ENCODE results near the gene CDKAL1.

The CDKAL1 gene

DNA sequence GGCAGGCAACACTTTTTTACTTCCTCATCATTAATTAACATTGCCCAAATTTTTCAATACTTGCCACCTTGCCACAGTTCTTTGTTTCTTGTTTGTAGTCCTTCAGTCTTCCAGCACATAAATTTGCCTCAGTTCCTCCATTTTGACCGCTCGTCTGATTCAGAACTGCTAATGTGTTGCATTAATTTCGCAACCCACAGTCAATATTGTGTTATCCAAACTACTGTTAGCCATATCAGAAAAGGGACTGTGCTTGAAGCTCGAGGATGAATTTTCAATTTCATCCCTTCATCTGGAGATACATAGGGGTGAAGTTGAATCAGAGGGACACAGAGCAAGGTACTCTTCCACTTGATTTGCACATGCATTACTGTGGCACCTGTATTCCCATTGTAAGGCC lies 421.5 kb downstream of the CDKAL1 start:
- H3K4me3 ChIP-seq (ENCODE audit: low read depth in 1 of 2, low read length in 2 of 2), result no peak overlapping the region
- H3K9me3 ChIP-seq (ENCODE audit: insufficient read depth, low read length, severe bottlenecking), result no peaks in the 10 kb centered on the region
- H2AFZ ChIP-seq (ENCODE audit: low read depth, low read length), result no peak overlapping the region
- H3K79me2 ChIP-seq (ENCODE audit: insufficient read depth, low read length), result no peaks in the 10 kb centered on the region
- H3K4me1 ChIP-seq (ENCODE audit: insufficient read depth, low read length), result no peaks in the 10 kb centered on the region
- no peak overlapping the region for H3K27ac ChIP-seq (ENCODE audit: low read length)
- peaks cover 25% of the 10 kb centered on the region; the same call in 1 of the 2 replicates for H3K36me3 ChIP-seq (ENCODE audit: insufficient read depth, low read length)
- no peaks in the 10 kb centered on the region for H4K20me1 ChIP-seq (ENCODE audit: insufficient read depth, low read length)
- DNase-seq, result no peak
- no peak overlapping the region for H3K9ac ChIP-seq (ENCODE audit: low read depth, low read length)
- TF ChIP-seq, protein P1, sequence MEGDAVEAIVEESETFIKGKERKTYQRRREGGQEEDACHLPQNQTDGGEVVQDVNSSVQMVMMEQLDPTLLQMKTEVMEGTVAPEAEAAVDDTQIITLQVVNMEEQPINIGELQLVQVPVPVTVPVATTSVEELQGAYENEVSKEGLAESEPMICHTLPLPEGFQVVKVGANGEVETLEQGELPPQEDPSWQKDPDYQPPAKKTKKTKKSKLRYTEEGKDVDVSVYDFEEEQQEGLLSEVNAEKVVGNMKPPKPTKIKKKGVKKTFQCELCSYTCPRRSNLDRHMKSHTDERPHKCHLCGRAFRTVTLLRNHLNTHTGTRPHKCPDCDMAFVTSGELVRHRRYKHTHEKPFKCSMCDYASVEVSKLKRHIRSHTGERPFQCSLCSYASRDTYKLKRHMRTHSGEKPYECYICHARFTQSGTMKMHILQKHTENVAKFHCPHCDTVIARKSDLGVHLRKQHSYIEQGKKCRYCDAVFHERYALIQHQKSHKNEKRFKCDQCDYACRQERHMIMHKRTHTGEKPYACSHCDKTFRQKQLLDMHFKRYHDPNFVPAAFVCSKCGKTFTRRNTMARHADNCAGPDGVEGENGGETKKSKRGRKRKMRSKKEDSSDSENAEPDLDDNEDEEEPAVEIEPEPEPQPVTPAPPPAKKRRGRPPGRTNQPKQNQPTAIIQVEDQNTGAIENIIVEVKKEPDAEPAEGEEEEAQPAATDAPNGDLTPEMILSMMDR (IDR thresholded peaks at IDR 0.05; ENCODE audit: borderline replicate concordance, extremely low read depth, low read length, poor library complexity, severe bottlenecking), result no peak
- TF ChIP-seq EZH2 (IDR thresholded peaks at IDR 0.05; ENCODE audit: borderline replicate concordance, low read depth, low read length, severe bottlenecking), result no peak
- ATAC-seq (ENCODE audit: insufficient read depth, low read depth), result no peak
- no peaks in the 10 kb centered on the region for H3K27me3 ChIP-seq (ENCODE audit: insufficient read depth, low read length, poor library complexity)
- H3K4me2 ChIP-seq (ENCODE audit: insufficient read depth, low read length), result no peak overlapping the region

DNA sequence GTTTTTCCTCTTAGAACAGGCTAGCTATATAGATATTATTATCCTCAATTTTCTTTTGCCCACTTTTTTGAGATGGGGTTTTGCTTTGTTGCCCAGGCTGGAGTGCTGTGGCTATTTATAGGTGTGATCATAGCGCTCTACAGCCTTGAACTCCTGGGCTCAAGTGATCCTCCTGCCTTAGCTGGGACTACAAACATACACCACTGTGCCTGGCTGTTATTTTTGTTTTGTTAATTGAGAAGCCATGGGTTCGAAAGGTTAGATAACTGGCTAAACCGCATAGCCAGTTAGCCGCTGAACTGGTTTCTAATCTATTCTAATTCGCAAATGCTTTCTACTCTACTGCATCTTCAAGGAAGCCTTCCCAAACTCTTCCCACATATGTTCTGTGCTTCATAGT lies 425.8 kb downstream of the CDKAL1 start:
- no peak for ATAC-seq (ENCODE audit: insufficient read depth, low read depth)
- Histone ChIP-seq H3K9ac (ENCODE audit: low read depth, low read length) (no peak overlapping the region), H2AFZ (ENCODE audit: low read depth, low read length) (no peak overlapping the region), H3K9me3 (ENCODE audit: insufficient read depth, low read length, severe bottlenecking) (no peaks in the 10 kb centered on the region), H3K36me3 (ENCODE audit: insufficient read depth, low read length) (peaks cover 25% of the 10 kb centered on the region; the same call in 1 of the 2 replicates), H3K4me1 (ENCODE audit: insufficient read depth, low read length) (no peaks in the 10 kb centered on the region), H3K4me2 (ENCODE audit: insufficient read depth, low read length) (no peak overlapping the region), H3K4me3 (ENCODE audit: low read depth in 1 of 2, low read length in 2 of 2) (no peak overlapping the region), H3K27ac (ENCODE audit: low read length) (no peak overlapping the region), H4K20me1 (ENCODE audit: insufficient read depth, low read length) (no peaks in the 10 kb centered on the region), H3K27me3 (ENCODE audit: insufficient read depth, low read length, poor library complexity) (no peaks in the 10 kb centered on the region), H3K79me2 (ENCODE audit: insufficient read depth, low read length) (no peaks in the 10 kb centered on the region)
- no peak for DNase-seq
- TF ChIP-seq, protein P1 (IDR thresholded peaks at IDR 0.05; ENCODE audit: borderline replicate concordance, extremely low read depth, low read length, poor library complexity, severe bottlenecking), result no peak
- TF ChIP-seq EZH2 (IDR thresholded peaks at IDR 0.05; ENCODE audit: borderline replicate concordance, low read depth, low read length, severe bottlenecking), result no peak

DNA sequence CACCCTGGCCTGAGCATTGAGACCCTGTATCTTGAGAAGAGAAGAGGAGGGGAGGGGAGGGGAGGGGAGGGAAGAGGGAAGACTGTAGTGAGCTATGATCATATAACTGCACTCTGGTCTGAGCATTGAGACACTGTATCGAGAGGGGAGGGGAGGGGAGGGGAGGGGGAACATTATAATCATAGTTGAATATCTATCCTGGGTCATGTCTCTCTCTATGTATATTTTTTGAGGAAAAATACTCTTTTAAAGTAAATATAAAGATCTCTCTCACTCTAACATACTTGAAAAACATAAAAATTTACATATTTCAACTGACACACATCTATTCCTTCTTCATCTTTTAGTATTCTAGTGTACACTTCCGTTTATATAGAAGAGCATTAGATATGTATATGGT lies 431.0 kb downstream of the CDKAL1 start:
- ATAC-seq (ENCODE audit: insufficient read depth, low read depth) (no peak), DNase-seq (no peak)
- Histone ChIP-seq H2AFZ (ENCODE audit: low read depth, low read length) (no peak overlapping the region), H3K9me3 (ENCODE audit: insufficient read depth, low read length, severe bottlenecking) (peaks cover 3% of the 10 kb centered on the region), H3K4me2 (ENCODE audit: insufficient read depth, low read length) (no peak overlapping the region), H3K27ac (ENCODE audit: low read length) (no peak overlapping the region), H3K27me3 (ENCODE audit: insufficient read depth, low read length, poor library complexity) (no peaks in the 10 kb centered on the region), H3K9ac (ENCODE audit: low read depth, low read length) (no peak overlapping the region), H3K36me3 (ENCODE audit: insufficient read depth, low read length) (peaks cover 4% of the 10 kb centered on the region; the same call in 1 of the 2 replicates), H3K4me3 (ENCODE audit: low read depth in 1 of 2, low read length in 2 of 2) (no peak overlapping the region), H3K79me2 (ENCODE audit: insufficient read depth, low read length) (no peaks in the 10 kb centered on the region), H4K20me1 (ENCODE audit: insufficient read depth, low read length) (no peaks in the 10 kb centered on the region), H3K4me1 (ENCODE audit: insufficient read depth, low read length) (no peaks in the 10 kb centered on the region)
- TF ChIP-seq EZH2 (IDR thresholded peaks at IDR 0.05; ENCODE audit: borderline replicate concordance, low read depth, low read length, severe bottlenecking), result no peak
- TF ChIP-seq, protein P1 (IDR thresholded peaks at IDR 0.05; ENCODE audit: borderline replicate concordance, extremely low read depth, low read length, poor library complexity, severe bottlenecking), result no peak

DNA sequence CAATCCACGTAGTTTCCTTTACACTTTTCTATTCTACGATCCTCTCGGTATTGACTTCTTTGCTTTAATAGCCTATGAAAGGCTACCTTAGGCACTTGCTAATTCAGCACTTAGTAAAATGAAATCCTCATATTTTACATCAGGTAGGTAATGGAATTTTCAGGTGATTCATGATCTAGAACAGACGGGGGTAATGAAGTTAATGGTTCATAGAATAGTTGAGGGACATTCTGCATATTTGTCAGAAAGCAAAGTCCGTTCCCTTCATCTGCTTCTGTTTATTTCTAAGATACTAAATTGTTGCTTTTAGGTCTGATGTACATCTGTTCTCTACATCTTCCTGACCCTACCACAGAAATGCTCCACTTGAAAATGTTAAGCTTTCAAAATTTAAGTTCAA lies 431.7 kb downstream of the CDKAL1 start:
- Histone ChIP-seq H3K4me2 (ENCODE audit: insufficient read depth, low read length) (no peak overlapping the region), H3K27me3 (ENCODE audit: insufficient read depth, low read length, poor library complexity) (no peaks in the 10 kb centered on the region), H3K36me3 (ENCODE audit: insufficient read depth, low read length) (no peaks in the 10 kb centered on the region), H3K9me3 (ENCODE audit: insufficient read depth, low read length, severe bottlenecking) (peaks cover 3% of the 10 kb centered on the region), H3K4me3 (ENCODE audit: low read depth in 1 of 2, low read length in 2 of 2) (no peak overlapping the region), H3K27ac (ENCODE audit: low read length) (no peak overlapping the region), H2AFZ (ENCODE audit: low read depth, low read length) (no peak overlapping the region), H3K4me1 (ENCODE audit: insufficient read depth, low read length) (no peaks in the 10 kb centered on the region), H4K20me1 (ENCODE audit: insufficient read depth, low read length) (no peaks in the 10 kb centered on the region), H3K9ac (ENCODE audit: low read depth, low read length) (no peak overlapping the region), H3K79me2 (ENCODE audit: insufficient read depth, low read length) (no peaks in the 10 kb centered on the region)
- TF ChIP-seq EZH2 (IDR thresholded peaks at IDR 0.05; ENCODE audit: borderline replicate concordance, low read depth, low read length, severe bottlenecking), result no peak
- TF ChIP-seq, protein P1 (IDR thresholded peaks at IDR 0.05; ENCODE audit: borderline replicate concordance, extremely low read depth, low read length, poor library complexity, severe bottlenecking), result no peak
- DNase-seq, result no peak
- ATAC-seq (ENCODE audit: insufficient read depth, low read depth), result no peak

Measured in DND-41 (cell line).